CD8-positive, alpha-beta memory T cell (primary cell): ENCODE data around the gene MINDY4. TPM values are rescaled to one million over a fixed set of nuclear protein-coding genes. Genes with fewer than 3 reads are reported as not detected.

ENCODE experiments used
- CTCF ChIA-PET: fragments of 350-600 bp; sonication (Branson Sonifier 250); formaldehyde crosslinking; loops from one replicate; lab custom pipeline; 2021; ENCODE audit warnings: antibody characterized with exemption; lab: Charles Lee
- POLR2A ChIA-PET: fragments of 350-600 bp; sonication (Branson Sonifier 250); formaldehyde crosslinking; loops from one replicate; lab custom pipeline; 2021; ENCODE audit warnings: antibody characterized with exemption; lab: Charles Lee
- DNase-seq, 5 donors: peaks; one replicate each; pipeline versions ENCODE4 v3.0.0 to v3.0.0-alpha.2; 2020 to 2022; ENCODE audit warnings: mixed read lengths in 1 of 5
- H3K27ac ChIP-seq: one replicate; pipeline ENCODE4 v1.7.0; 2013; ENCODE audit warnings: low read depth, mild to moderate bottlenecking, low read length, moderate library complexity
- H3K27me3 ChIP-seq: 2 replicates; pipeline ENCODE4 v1.7.0; 2013; ENCODE audit warnings: low read length, mild to moderate bottlenecking; ENCODE audit not compliant: insufficient read depth, poor library complexity, severe bottlenecking
- H3K36me3 ChIP-seq: 2 replicates; pipeline ENCODE4 v1.7.0; 2013; ENCODE audit warnings: mild to moderate bottlenecking, low read length, moderate library complexity; ENCODE audit not compliant: insufficient read depth
- H3K4me1 ChIP-seq: 2 replicates; pipeline ENCODE4 v1.7.0; 2013; ENCODE audit warnings: mild to moderate bottlenecking, low read length, moderate library complexity; ENCODE audit not compliant: insufficient read depth
- H3K4me3 ChIP-seq: 2 replicates; pipeline ENCODE4 v1.7.0; 2013; ENCODE audit warnings: mild to moderate bottlenecking, low read length
- H3K9me3 ChIP-seq: 2 replicates; pipeline ENCODE4 v1.7.0; 2013; ENCODE audit warnings: mild to moderate bottlenecking, low read length
- H3K27ac Mint-ChIP-seq, 8 donors: one replicate each; pipeline ENCODE4 v1.8.0; 2020 to 2021; ENCODE audit warnings: mixed read lengths in 8 of 8, mild to moderate bottlenecking in 6 of 8, inconsistent platforms in 3 of 8, moderate library complexity in 3 of 8
- H3K27me3 Mint-ChIP-seq, 2 donors: one replicate each; pipeline ENCODE4 v1.8.0; 2020 to 2021; ENCODE audit warnings: mixed read lengths in 2 of 2, mild to moderate bottlenecking in 1 of 2, moderate library complexity in 1 of 2
- H3K36me3 Mint-ChIP-seq, 3 donors: one replicate each; pipeline ENCODE4 v1.8.0; 2020 to 2021; ENCODE audit warnings: mixed read lengths in 3 of 3, inconsistent platforms in 1 of 3, mild to moderate bottlenecking in 1 of 3
- H3K4me1 Mint-ChIP-seq, 3 donors: one replicate each; pipeline ENCODE4 v1.8.0; 2020 to 2021; ENCODE audit warnings: mixed read lengths in 3 of 3, inconsistent platforms in 1 of 3, mild to moderate bottlenecking in 1 of 3
- H3K4me3 Mint-ChIP-seq, 7 donors: one replicate each; pipeline ENCODE4 v1.8.0; 2020 to 2021; ENCODE audit warnings: mixed read lengths in 7 of 7, mild to moderate bottlenecking in 6 of 7, moderate library complexity in 4 of 7, inconsistent platforms in 2 of 7
- H3K9me3 Mint-ChIP-seq, 5 donors: one replicate each; pipeline ENCODE4 v1.8.0; 2020 to 2022; ENCODE audit warnings: mixed read lengths in 5 of 5, mild to moderate bottlenecking in 3 of 5, moderate library complexity in 2 of 5, inconsistent platforms in 1 of 5
- polyA plus RNA-seq: library from polyadenylated mRNA; unstranded; fragments of 300-500 nt; fragmentation: Illumina TruSeq; gene quantifications from one replicate; pipeline ENCODE4 v1.2.3, GENCODE V29; 2021
- total RNA-seq, 2 experiments: library from RNA; stranded (reverse); gene quantifications; one replicate each; pipeline ENCODE4 v1.2.3, GENCODE V29; 2021

Gene MINDY4
- total and polyA plus RNA-seq, 3 experiments from 2014 or later: 1.0 to 2.6 (median 2.4) TPM

- POLR2A ChIA-PET: interaction anchor here (0.5 kb wide), 1 partner anchor 1880 kb away, joined by 3 read pairs; no protein-coding TSS in a partner anchor
- Histone ChIP-seq H3K4me3 (no peak overlapping the region), H3K4me1 (peaks cover 10% of the 10 kb centered on the region), H3K27ac (no peak overlapping the region), H3K9me3 (no peaks in the 10 kb centered on the region), H3K27me3 (no peaks in the 10 kb centered on the region), H3K36me3 (no peaks in the 10 kb centered on the region)
- H3K36me3 Mint-ChIP-seq: peaks cover 0 to 1% (median 0%) of the 10 kb centered on the region in 3 donors
- DNase-seq: no peak
- H3K27me3 Mint-ChIP-seq: no peaks in the 10 kb centered on the region
- CTCF ChIA-PET: no interaction called here
- no peak overlapping the region for H3K27ac Mint-ChIP-seq
- peak overlapping the region in 1 of 7 donors; percentile 14 for H3K4me3 Mint-ChIP-seq
- no peaks in the 10 kb centered on the region for H3K9me3 Mint-ChIP-seq
- H3K4me1 Mint-ChIP-seq: peaks cover 8 to 14% (median 12%) of the 10 kb centered on the region in 3 donors
Observed at GRCh38 chr7:30795161-30795948, 24.1 kb downstream of the MINDY4 start.

- DNase-seq: no peak
- peaks cover 8 to 14% (median 12%) of the 10 kb centered on the region in 3 donors for H3K4me1 Mint-ChIP-seq
- H3K4me3 ChIP-seq: no peak overlapping the region
- no peaks in the 10 kb centered on the region for H3K36me3 ChIP-seq
- H3K27me3 Mint-ChIP-seq: no peaks in the 10 kb centered on the region
- no peaks in the 10 kb centered on the region for H3K9me3 Mint-ChIP-seq
- peaks cover 10% of the 10 kb centered on the region for H3K4me1 ChIP-seq
- no peak overlapping the region for H3K4me3 Mint-ChIP-seq
- H3K36me3 Mint-ChIP-seq: no peaks in the 10 kb centered on the region
- H3K27me3 ChIP-seq: no peaks in the 10 kb centered on the region
- ChIA-PET POLR2A (no interaction called here), CTCF (interaction anchor here (0.8 kb wide), 1 partner anchor 16 kb away, joined by 3 read pairs; no protein-coding TSS in a partner anchor)
- no peaks in the 10 kb centered on the region for H3K9me3 ChIP-seq
- H3K27ac ChIP-seq: no peak overlapping the region
- H3K27ac Mint-ChIP-seq: peak overlapping the region in 3 of 8 donors; percentile 4 to 18 (median 4)
Observed at GRCh38 chr7:30796105-30796869, 25.1 kb downstream of the MINDY4 start.

- Mint-ChIP-seq H3K36me3 (no peaks in the 10 kb centered on the region), H3K27me3 (no peaks in the 10 kb centered on the region), H3K27ac (peak overlapping the region in 1 of 8 donors; percentile 84), H3K4me1 (peaks cover 8 to 14% (median 12%) of the 10 kb centered on the region in 3 donors), H3K4me3 (no peak overlapping the region), H3K9me3 (no peaks in the 10 kb centered on the region)
- no peak for DNase-seq
- Histone ChIP-seq H3K27me3 (no peaks in the 10 kb centered on the region), H3K4me3 (no peak overlapping the region), H3K36me3 (no peaks in the 10 kb centered on the region), H3K9me3 (no peaks in the 10 kb centered on the region), H3K4me1 (peaks cover 10% of the 10 kb centered on the region), H3K27ac (no peak overlapping the region)
- ChIA-PET CTCF (interaction anchor here (0.8 kb wide), 1 partner anchor 15 kb away, joined by 3 read pairs; no protein-coding TSS in a partner anchor), POLR2A (no interaction called here)
Observed at GRCh38 chr7:30797176-30798040, 26.2 kb downstream of the MINDY4 start.

DNA sequence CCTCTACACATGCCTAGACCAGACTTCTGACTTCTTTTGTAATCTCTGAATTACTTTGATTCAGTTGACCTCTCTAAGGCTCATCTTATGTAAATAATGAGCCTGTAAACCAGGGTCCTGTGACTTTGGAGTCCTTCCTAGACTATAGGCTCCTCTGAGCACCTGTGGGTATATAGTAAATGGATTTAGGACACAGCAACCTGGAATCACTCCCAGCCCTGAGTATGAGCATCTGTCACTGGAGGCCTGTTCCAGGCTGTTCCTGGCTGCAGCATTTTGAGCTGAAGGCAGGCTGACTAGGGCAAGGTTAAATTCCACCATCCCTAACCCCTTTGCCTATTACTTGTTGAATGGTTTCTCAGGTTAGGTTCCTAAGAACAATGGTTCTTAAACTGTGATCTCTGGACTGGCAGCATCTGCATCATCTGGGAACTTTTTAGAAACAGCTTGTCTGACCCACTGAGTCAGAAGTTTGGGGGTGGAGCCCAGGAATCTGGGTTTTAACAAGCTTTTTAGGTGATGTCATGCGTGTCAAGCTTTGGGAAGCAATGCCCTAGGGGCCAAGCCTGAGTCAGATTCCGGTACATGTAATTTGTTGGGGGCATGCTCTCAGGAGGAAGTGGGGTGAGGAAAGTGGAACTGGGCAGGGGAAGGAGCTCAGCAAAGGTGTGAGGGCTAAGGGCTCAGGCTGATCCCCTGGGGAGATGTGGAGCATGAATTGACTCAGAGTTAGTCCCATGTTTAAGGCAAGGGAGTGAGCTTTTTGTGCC, 28.2 kb downstream of the MINDY4 start:
- H3K27me3 ChIP-seq: no peaks in the 10 kb centered on the region
- Mint-ChIP-seq H3K27me3 (peaks cover 0 to 1% of the 10 kb centered on the region in 2 donors), H3K27ac (peak overlapping the region in 1 of 8 donors; percentile 92), H3K9me3 (no peaks in the 10 kb centered on the region), H3K36me3 (no peaks in the 10 kb centered on the region), H3K4me3 (no peak overlapping the region), H3K4me1 (peaks cover 8 to 14% (median 12%) of the 10 kb centered on the region in 3 donors)
- no peak overlapping the region for H3K27ac ChIP-seq
- no peaks in the 10 kb centered on the region for H3K36me3 ChIP-seq
- ChIA-PET POLR2A (no interaction called here), CTCF (interaction anchor here (0.9 to 1.2 kb wide), 2 partner anchors 8 to 18 kb away, joined by 3 to 7 read pairs; no protein-coding TSS in a partner anchor)
- H3K4me1 ChIP-seq: peaks cover 10% of the 10 kb centered on the region
- DNase-seq: no peak
- H3K9me3 ChIP-seq: no peaks in the 10 kb centered on the region
- H3K4me3 ChIP-seq: no peak overlapping the region

DNA sequence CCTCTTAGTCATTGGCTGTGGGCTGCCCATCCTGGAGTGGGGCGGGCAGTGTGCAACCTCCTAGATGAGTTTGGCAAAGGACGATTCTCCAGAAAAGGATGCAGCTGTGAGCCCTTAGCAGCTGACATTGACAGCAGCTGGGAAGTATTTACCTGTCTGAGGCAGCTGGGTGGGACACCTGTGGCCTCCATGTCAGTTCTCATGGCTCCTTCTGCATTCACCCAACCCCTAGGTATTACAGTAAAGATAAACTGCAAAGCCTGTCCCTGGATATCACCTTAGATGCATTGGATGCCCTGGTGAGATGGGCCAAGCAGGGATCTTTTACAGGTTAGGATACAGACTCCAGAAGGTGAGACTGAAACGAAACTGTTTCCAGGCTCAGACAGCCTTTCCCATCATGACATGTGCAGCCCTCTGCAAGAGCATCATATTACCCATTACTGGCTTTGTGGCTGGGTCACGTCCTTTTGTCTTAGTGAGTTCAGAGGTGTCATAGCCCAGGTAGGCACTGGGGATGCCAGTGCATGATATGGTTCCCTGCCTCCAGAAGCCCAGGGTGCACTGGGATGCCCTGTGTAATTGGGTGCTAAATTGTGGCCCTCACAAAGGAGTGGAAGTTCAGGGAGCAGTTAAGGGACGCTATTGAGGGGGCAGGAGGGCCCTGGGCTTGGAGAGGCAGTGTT, 28.9 kb downstream of the MINDY4 start:
- Mint-ChIP-seq H3K4me3 (no peak overlapping the region), H3K4me1 (peaks cover 8 to 14% (median 12%) of the 10 kb centered on the region in 3 donors), H3K27ac (no peak overlapping the region), H3K9me3 (no peaks in the 10 kb centered on the region), H3K27me3 (peaks cover 0 to 1% of the 10 kb centered on the region in 2 donors), H3K36me3 (peaks cover 0 to 3% (median 0%) of the 10 kb centered on the region in 3 donors)
- no peaks in the 10 kb centered on the region for H3K36me3 ChIP-seq
- DNase-seq: no peak
- no peaks in the 10 kb centered on the region for H3K27me3 ChIP-seq
- H3K9me3 ChIP-seq: no peaks in the 10 kb centered on the region
- H3K4me3 ChIP-seq: no peak overlapping the region
- POLR2A ChIA-PET: no interaction called here
- CTCF ChIA-PET: interaction anchor here (0.9 to 1.2 kb wide), 2 partner anchors 9 to 17 kb away, joined by 3 to 7 read pairs; no protein-coding TSS in a partner anchor
- H3K4me1 ChIP-seq: peaks cover 10% of the 10 kb centered on the region
- no peak overlapping the region for H3K27ac ChIP-seq

- H3K4me1 Mint-ChIP-seq: peaks cover 8 to 13% (median 12%) of the 10 kb centered on the region in 3 donors
- no peak overlapping the region for H3K4me3 Mint-ChIP-seq
- Histone ChIP-seq H3K27me3 (no peaks in the 10 kb centered on the region), H3K4me1 (peaks cover 9% of the 10 kb centered on the region), H3K36me3 (no peaks in the 10 kb centered on the region), H3K9me3 (no peaks in the 10 kb centered on the region), H3K4me3 (no peak overlapping the region), H3K27ac (no peak overlapping the region)
- no peaks in the 10 kb centered on the region for H3K9me3 Mint-ChIP-seq
- peaks cover 0 to 3% (median 0%) of the 10 kb centered on the region in 3 donors for H3K36me3 Mint-ChIP-seq
- ChIA-PET CTCF (no interaction called here), POLR2A (no interaction called here)
- no peak overlapping the region for H3K27ac Mint-ChIP-seq
- peaks cover 0 to 1% of the 10 kb centered on the region in 2 donors for H3K27me3 Mint-ChIP-seq
- peak in 2 of 5 donors; percentile 6 to 31 for DNase-seq
Observed at GRCh38 chr7:30800785-30801252, 29.6 kb downstream of the MINDY4 start.
